NCI-H345 (cell line): ENCODE data around the gene SLIRP.
A peak's percentile ranks its signal among the peaks of the same experiment; 100 is the strongest.
"Not testable (repeated sequence)": the region's sequence is repeated elsewhere in the genome, so short reads cannot be mapped to it uniquely, and the experiment has no call there.

Source experiments
- DNase-seq: peaks from one replicate; lab custom pipeline; 2025; lab: John Stamatoyannopoulos, UW

The SLIRP gene

GRCh38 chr14:77746064-77746702, 38.3 kb downstream of the SLIRP start:
- DNase-seq, result no peak

GRCh38 chr14:77747425-77747824, 39.5 kb downstream of the SLIRP start:
- DNase-seq, result not testable (repeated sequence)

- DNase-seq, result no peak
Observed at GRCh38 chr14:77752266-77752665, 44.4 kb downstream of the SLIRP start.

GRCh38 chr14:77752799-77753516, 45.1 kb downstream of the SLIRP start:
- DNase-seq, result no peak

DNA sequence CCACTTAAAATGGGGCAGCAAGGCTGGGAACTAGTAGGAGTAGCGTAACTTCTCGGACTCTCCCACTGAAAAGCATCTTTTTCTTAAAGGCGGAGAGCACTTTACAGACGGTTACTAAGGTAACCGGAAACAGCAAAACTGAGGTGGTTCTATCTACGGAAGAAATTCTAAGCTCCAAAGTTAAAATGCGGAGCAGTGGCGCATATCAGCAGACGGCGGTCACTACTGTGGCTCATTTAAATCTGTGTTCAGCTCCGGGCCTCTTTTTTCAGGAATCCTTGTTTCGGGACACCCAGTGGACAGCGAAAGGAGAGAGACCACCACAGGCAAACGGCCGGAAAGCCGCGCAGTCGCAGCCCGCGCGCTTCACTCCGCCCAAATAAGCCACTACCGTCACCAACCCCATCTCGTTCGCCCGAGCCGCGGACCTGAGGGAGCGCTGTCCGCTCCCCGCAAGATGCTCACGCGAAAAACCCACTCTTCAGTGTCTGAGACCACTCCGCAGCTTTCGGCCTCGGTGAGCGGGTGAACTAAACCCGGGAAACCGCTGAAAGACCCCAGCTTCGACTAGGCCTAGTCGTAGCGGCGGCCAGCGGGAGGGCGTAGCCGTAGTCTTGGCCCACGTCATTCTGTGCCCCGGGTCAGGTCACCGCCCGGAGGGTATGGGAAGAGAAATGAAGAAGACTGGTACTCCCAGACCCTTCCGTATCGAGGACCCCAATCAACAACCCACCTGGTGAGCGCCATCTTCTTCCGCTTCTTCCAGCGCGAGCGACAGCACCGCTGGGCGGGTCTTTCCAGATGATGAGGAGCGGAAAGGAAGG, 52.7 kb downstream of the SLIRP start, which contains the start of gene SNW1:
Gene SNW1, minus strand, starts transcription at position 776 of the 824 bp plus-strand sequence. Its CDS starts 29 bp downstream, at position 747.
- DNase-seq, result peak; percentile 98

- peak; percentile 22 for DNase-seq
Observed at GRCh38 chr14:77761205-77761931, 53.5 kb downstream of the SLIRP start.

GRCh38 chr14:77763316-77763715, 55.4 kb downstream of the SLIRP start:
- DNase-seq, result no peak

DNA sequence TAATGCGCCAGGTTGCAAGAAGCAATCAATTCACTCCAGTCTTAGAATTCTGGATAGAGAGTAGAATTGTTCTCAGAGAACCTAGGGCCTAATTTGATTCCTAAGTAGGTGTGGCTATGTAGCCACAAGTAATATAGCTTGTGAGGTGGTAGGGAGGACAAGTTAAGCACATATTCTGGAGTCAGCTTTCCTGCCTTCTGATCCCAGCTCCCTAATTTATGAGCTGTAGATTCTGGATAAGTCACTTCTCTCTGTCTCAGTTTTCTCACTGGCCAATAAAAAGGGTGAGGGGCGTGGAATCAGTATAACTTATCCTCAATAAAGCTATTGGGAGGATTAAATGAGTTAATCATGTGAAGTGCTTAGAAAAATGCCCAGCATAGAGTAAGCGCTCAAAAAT, 56.1 kb downstream of the SLIRP start:
- no peak for DNase-seq
